ENCODE data around the gene ITGA7. TPM values are rescaled to one million over a fixed set of nuclear protein-coding genes. Genes with fewer than 3 reads are reported as not detected.
A peak's percentile ranks its signal among the peaks of the same experiment; 100 is the strongest.

ITGA7 gene
- total RNA-seq, 1 donor from 2014 or later: 39.2 TPM

GRCh38 chr12:55746174-55746912, 38.6 kb upstream of the ITGA7 start:
- Mint-ChIP-seq H3K4me1 (ENCODE audit: unreplicated experiment) (peaks cover 43% of the 10 kb centered on the region), H3K27me3 (no peaks in the 10 kb centered on the region), H3K36me3 (peaks cover 30% of the 10 kb centered on the region), H3K27ac (peak overlapping the region; percentile 63), H3K9me3 (no peaks in the 10 kb centered on the region), H3K4me3 (peak overlapping the region; percentile 89)
- TF ChIP-seq CTCF (conservative IDR thresholded peaks at IDR 0.05): no peak
- DNase-seq (ENCODE audit: extremely low spot score, unreplicated experiment): no peak

GRCh38 chr12:55745361-55746173, 37.9 kb upstream of the ITGA7 start:
- peak overlapping the region; percentile 66 for H3K27ac Mint-ChIP-seq
- peaks cover 43% of the 10 kb centered on the region for H3K4me1 Mint-ChIP-seq (ENCODE audit: unreplicated experiment)
- peak overlapping the region; percentile 89 for H3K4me3 Mint-ChIP-seq
- peak; percentile 58 for TF ChIP-seq CTCF (conservative IDR thresholded peaks at IDR 0.05)
- H3K9me3 Mint-ChIP-seq: no peaks in the 10 kb centered on the region
- peak; percentile 86 for DNase-seq (ENCODE audit: extremely low spot score, unreplicated experiment)
- H3K27me3 Mint-ChIP-seq: no peaks in the 10 kb centered on the region
- peaks cover 23% of the 10 kb centered on the region for H3K36me3 Mint-ChIP-seq

- Mint-ChIP-seq H3K4me1 (ENCODE audit: unreplicated experiment) (peaks cover 40% of the 10 kb centered on the region), H3K27ac (peak overlapping the region; percentile 66), H3K27me3 (no peaks in the 10 kb centered on the region), H3K4me3 (peak overlapping the region; percentile 89), H3K36me3 (peaks cover 18% of the 10 kb centered on the region), H3K9me3 (no peaks in the 10 kb centered on the region)
- no peak for DNase-seq (ENCODE audit: extremely low spot score, unreplicated experiment)
- no peak for TF ChIP-seq CTCF (conservative IDR thresholded peaks at IDR 0.05)
Measured at GRCh38 chr12:55744340-55745030, 36.8 kb upstream of the ITGA7 start.

GRCh38 chr12:55743406-55744339, 36.0 kb upstream of the ITGA7 start:
- Mint-ChIP-seq H3K4me1 (ENCODE audit: unreplicated experiment) (peaks cover 38% of the 10 kb centered on the region), H3K36me3 (peaks cover 11% of the 10 kb centered on the region), H3K9me3 (no peaks in the 10 kb centered on the region), H3K27me3 (no peaks in the 10 kb centered on the region), H3K4me3 (peak overlapping the region; percentile 89), H3K27ac (peak overlapping the region; percentile 67)
- peak; percentile 8 for TF ChIP-seq CTCF (conservative IDR thresholded peaks at IDR 0.05)
- no peak for DNase-seq (ENCODE audit: extremely low spot score, unreplicated experiment)
